ENCODE results near the gene ACSM2A.
"Not testable (repeated sequence)": the region's sequence is repeated elsewhere in the genome, so short reads cannot be mapped to it uniquely, and the experiment has no call there.

GRCh38 chr16:20438950-20439349, 12.4 kb upstream of the ACSM2A start:
- not testable (repeated sequence) for TF ChIP-seq SIN3A (IDR thresholded peaks at IDR 0.05; ENCODE audit: low read depth); CTCF (IDR thresholded peaks at IDR 0.05 in 2 of 3, conservative IDR thresholded peaks at IDR 0.05 in 1 of 3; ENCODE audit: borderline replicate concordance in 1 of 3, insufficient read depth in 1 of 3, low read depth in 2 of 3, low read length in 2 of 3); REST (IDR thresholded peaks at IDR 0.05; ENCODE audit: low read depth); CEBPB (IDR thresholded peaks at IDR 0.05; ENCODE audit: low read depth); EGR1 (IDR thresholded peaks at IDR 0.05; ENCODE audit: low read depth)

All from HCT116 (cell line).